GM12865 (cell line): ENCODE results near the gene TLE3.

Source experiments
- DNase-seq: peaks from one replicate; pipeline ENCODE4 v3.0.0; 2010; ENCODE audit warnings: low read depth
- H3K4me3 ChIP-seq: 2 replicates; pipeline ENCODE4 v1.5.1; 2011; ENCODE audit warnings: mild to moderate bottlenecking, low read depth, low read length, control low read depth
- TF ChIP-seq, protein P1 (sequence below): IDR thresholded peaks from 2 replicates; pipeline ENCODE4 v1.5.1; 2011; ENCODE audit warnings: low read length, control low read depth, low read depth, inconsistent platforms; ENCODE audit not compliant: insufficient read depth; ENCODE audit errors: missing control alignments

TLE3 gene

DNA sequence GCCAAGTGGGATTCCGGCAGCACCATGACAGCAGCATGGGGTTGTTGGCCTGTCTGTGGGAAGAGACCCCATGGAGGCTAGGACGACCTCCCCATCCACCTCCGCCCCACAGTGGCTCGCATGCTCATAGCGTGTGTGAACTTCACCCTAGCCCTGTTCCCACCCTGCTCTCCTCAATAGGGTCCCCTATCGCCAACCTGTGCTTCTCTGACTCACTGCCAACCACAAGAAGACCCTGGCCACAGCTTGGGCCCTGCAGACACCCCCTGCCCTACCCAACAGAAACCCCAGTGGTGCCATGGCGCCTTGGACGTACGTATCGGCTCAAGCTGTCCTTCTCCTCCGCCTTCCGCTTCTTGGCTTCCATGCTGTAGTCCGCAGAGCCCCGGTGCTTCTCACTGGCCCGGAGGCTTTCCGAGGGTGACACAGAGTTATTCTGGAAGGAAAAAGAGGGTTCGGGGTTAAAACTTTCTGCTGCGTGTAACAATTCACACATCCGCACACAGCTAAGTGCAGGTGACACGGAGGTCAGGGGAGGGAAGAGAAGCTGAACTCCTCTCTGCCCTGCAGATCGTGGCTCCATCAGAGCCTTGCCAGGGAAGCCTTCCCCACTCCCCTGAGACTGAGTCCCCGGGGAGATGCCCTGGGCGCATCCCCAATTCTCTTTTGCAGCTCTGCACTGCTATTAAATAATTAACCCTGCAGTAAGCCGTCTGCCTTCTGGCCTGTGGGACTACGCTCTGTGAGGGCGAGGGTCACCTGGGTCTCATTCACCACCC is 37.3 kb downstream of the TLE3 start:
- no peak overlapping the region for H3K4me3 ChIP-seq
- TF ChIP-seq, protein P1, sequence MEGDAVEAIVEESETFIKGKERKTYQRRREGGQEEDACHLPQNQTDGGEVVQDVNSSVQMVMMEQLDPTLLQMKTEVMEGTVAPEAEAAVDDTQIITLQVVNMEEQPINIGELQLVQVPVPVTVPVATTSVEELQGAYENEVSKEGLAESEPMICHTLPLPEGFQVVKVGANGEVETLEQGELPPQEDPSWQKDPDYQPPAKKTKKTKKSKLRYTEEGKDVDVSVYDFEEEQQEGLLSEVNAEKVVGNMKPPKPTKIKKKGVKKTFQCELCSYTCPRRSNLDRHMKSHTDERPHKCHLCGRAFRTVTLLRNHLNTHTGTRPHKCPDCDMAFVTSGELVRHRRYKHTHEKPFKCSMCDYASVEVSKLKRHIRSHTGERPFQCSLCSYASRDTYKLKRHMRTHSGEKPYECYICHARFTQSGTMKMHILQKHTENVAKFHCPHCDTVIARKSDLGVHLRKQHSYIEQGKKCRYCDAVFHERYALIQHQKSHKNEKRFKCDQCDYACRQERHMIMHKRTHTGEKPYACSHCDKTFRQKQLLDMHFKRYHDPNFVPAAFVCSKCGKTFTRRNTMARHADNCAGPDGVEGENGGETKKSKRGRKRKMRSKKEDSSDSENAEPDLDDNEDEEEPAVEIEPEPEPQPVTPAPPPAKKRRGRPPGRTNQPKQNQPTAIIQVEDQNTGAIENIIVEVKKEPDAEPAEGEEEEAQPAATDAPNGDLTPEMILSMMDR, result no peak
- DNase-seq, result no peak

- no peak overlapping the region for H3K4me3 ChIP-seq
- DNase-seq, result no peak
- TF ChIP-seq, protein P1, result no peak
Observed at GRCh38 chr15:70059476-70060213, 38.1 kb downstream of the TLE3 start.

DNA sequence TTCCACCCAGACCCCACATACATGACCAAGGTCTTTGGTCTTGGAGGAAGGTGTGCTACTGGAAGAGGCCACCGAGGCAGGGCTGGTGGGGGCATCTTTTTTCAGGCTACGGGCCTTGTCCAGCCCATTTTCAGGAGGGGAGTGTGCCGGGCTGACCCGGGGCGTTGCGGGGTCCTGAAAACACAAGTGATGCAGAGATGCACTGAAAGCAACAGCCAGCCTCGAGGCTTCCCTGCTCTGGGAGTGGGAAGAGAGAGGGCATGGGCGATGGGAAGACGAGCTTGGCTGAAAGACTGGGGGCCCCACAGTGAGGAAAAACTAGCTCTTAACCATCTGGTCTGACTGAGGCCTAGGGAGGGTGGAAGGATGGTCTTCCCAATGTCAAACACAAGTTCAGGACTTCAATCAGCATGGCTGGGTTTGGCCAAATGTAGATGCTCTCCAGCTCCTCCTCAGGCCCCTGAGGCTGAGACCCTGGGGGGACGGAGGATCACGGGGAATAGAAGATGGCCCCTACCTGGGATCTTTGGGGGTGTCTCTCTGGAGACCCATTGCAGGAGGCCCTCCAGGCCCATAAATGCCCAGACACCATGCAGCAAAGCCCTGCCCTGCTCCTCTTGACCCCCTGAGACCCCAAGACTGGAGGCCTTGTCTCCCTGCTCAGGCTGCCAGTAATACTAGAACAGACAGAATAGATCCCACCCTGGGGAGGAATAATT is 38.9 kb downstream of the TLE3 start:
- H3K4me3 ChIP-seq, result no peak overlapping the region
- no peak for DNase-seq
- TF ChIP-seq, protein P1, result no peak

- TF ChIP-seq, protein P1, result no peak
- no peak for DNase-seq
- H3K4me3 ChIP-seq, result no peak overlapping the region
Observed at GRCh38 chr15:70057931-70058641, 39.6 kb downstream of the TLE3 start.

GRCh38 chr15:70056091-70056680 is 41.5 kb downstream of the TLE3 start:
- DNase-seq, result no peak
- TF ChIP-seq, protein P1, result no peak
- no peak overlapping the region for H3K4me3 ChIP-seq

GRCh38 chr15:70055601-70056051 is 42.1 kb downstream of the TLE3 start:
- no peak for DNase-seq
- TF ChIP-seq, protein P1, result no peak
- H3K4me3 ChIP-seq, result no peak overlapping the region
